ENCODE results near the gene SENP8. TPM values are rescaled to one million over a fixed set of nuclear protein-coding genes. Genes with fewer than 3 reads are reported as not detected.
A peak's percentile ranks its signal among the peaks of the same experiment; 100 is the strongest.
"Not testable (repeated sequence)": the region's sequence is repeated elsewhere in the genome, so short reads cannot be mapped to it uniquely, and the experiment has no call there.

Gene SENP8
- under 1 TPM; 0.27 to 0.45 (median 0.28) TPM for total RNA-seq
- total RNA-seq (2013), result 0.77 TPM

DNA sequence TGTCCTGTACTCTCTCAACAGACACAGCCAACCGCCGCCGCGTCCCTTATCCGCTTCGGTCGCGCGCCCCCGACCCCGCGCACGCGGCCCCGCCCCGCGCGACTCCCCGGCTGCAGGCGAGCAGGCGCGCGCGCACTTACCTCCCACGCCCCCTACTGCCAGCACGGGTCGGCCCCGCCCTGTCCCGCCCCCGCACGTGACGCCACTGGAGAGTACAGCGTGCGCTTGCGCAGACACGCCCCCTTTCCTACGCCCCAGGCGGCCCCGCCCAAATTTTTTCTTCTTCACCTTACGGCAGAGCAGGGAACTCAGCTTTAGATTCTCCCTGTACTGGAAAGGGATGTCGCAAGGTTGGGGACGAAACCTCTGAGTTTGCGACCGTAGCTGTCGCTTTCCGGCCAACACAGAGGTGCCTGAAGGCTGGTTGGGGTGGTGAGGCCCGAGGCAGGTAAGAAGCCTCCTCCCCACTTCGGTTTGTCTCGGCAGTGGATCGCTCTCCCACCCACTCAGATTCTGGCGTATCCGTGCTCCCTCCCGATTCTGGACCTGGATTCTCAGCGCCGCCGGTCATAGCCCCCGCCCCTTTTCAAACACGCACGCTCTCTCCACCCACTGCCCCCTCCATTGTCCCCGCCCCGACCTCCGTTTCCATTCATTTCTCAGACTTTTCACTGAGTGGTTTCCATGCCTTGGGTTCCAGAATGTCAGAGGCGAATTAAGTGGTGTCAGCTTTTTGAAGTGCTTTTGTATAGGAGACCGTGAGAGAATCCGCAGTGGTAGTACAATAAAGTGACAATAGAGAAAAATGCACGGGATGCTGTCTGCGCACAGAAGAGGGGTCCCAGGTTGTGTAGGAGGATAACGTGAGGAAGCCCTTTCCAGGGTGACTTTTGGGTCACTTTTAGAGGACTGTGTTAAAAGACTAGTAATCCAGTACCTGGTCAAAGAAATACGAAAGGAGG lies at the start of gene SENP8, which contains the start of gene MYO9A:
TSS of gene SENP8 (plus strand) at position 387 of the 962 bp plus-strand sequence. CDS start 21,221 bp downstream, outside the sequence.
TSS of gene MYO9A (minus strand) at position 134 of the 962 bp plus-strand sequence. CDS start 71,587 bp downstream, outside the sequence.
- under 1% methylated on average over 69 of the region's 69 CpGs for WGBS (ENCODE audit: insufficient coverage)
- intact Hi-C loops (cut with micrococcal nuclease), result loop anchor here (5.0 kb wide), 1 partner anchor 664 kb away; the partner anchor contains the start of gene ADPGK
- peaks cover 14% of the 10 kb centered on the region for H3K4me1 ChIP-seq (ENCODE audit: control insufficient read depth, insufficient read depth, low read length)

GRCh38 chr15:72068856-72069255 lies 49.3 kb upstream of the SENP8 start:
- H3K27me3 Mint-ChIP-seq (ENCODE audit: low read depth in 2 of 2), result no peaks in the 10 kb centered on the region
- H3K36me3 ChIP-seq (ENCODE audit: control insufficient read depth, insufficient read depth, low read length), result no peaks in the 10 kb centered on the region
- H3K4me3 ChIP-seq (ENCODE audit: low read length), result no peak overlapping the region
- no peak for TF ChIP-seq CTCF (IDR thresholded peaks at IDR 0.05)
- H3K27ac ChIP-seq (ENCODE audit: low read length), result no peak overlapping the region
- intact Hi-C loops (cut with micrococcal nuclease), result no loop called here
- H3K9me3 ChIP-seq (ENCODE audit: control insufficient read depth, insufficient read depth, low read length), result no peaks in the 10 kb centered on the region
- H3K27me3 ChIP-seq (ENCODE audit: control insufficient read depth, insufficient read depth, low read length), result no peaks in the 10 kb centered on the region
- H3K9me3 Mint-ChIP-seq, result no peaks in the 10 kb centered on the region
- DNase-seq (no peak), ATAC-seq (no peak)
- H3K4me3 Mint-ChIP-seq, result no peak overlapping the region
- no peaks in the 10 kb centered on the region for H3K36me3 Mint-ChIP-seq
- no peak overlapping the region for H3K27ac Mint-ChIP-seq
- H3K4me1 Mint-ChIP-seq, result peaks cover 16 to 23% of the 10 kb centered on the region in 2 donors
- H3K4me1 ChIP-seq (ENCODE audit: control insufficient read depth, insufficient read depth, low read length), result no peaks in the 10 kb centered on the region

More for the DNA sequence above, at the start of gene SENP8, which contains the start of gene MYO9A:
- Mint-ChIP-seq H3K36me3 (no peaks in the 10 kb centered on the region), H3K27ac (peak within 1 kb of the TSS; percentile 93 to 96), H3K4me3 (peak within 1 kb of the TSS; percentile 96), H3K9me3 (no peaks in the 10 kb centered on the region), H3K27me3 (ENCODE audit: low read depth in 2 of 2) (no peaks in the 10 kb centered on the region), H3K4me1 (peaks cover 26 to 32% of the 10 kb centered on the region in 2 donors)
- Histone ChIP-seq H3K36me3 (ENCODE audit: control insufficient read depth, insufficient read depth, low read length) (no peaks in the 10 kb centered on the region), H3K27ac (ENCODE audit: low read length) (peak within 1 kb of the TSS; percentile 83), H3K9me3 (ENCODE audit: control insufficient read depth, insufficient read depth, low read length) (no peaks in the 10 kb centered on the region), H3K27me3 (ENCODE audit: control insufficient read depth, insufficient read depth, low read length) (no peaks in the 10 kb centered on the region), H3K4me3 (ENCODE audit: low read length) (peak within 1 kb of the TSS; percentile 80)
- no peak for TF ChIP-seq CTCF (IDR thresholded peaks at IDR 0.05)
- DNase-seq (peak; percentile 93 to 99), ATAC-seq (peak; percentile 80 to 94 (median 81))

GRCh38 chr15:72070817-72071447 lies 47.3 kb upstream of the SENP8 start:
- H3K9me3 Mint-ChIP-seq, result no peaks in the 10 kb centered on the region
- no peaks in the 10 kb centered on the region for H3K36me3 Mint-ChIP-seq
- no peak overlapping the region for H3K27ac ChIP-seq (ENCODE audit: low read length)
- H3K27ac Mint-ChIP-seq, result peak overlapping the region in 1 of 2 donors; percentile 20
- TF ChIP-seq CTCF (IDR thresholded peaks at IDR 0.05), result no peak
- no peak overlapping the region for H3K4me3 ChIP-seq (ENCODE audit: low read length)
- H3K4me1 ChIP-seq (ENCODE audit: control insufficient read depth, insufficient read depth, low read length), result no peaks in the 10 kb centered on the region
- intact Hi-C loops (cut with micrococcal nuclease), result no loop called here
- H3K4me3 Mint-ChIP-seq, result no peak overlapping the region
- no peaks in the 10 kb centered on the region for H3K36me3 ChIP-seq (ENCODE audit: control insufficient read depth, insufficient read depth, low read length)
- 90% methylated on average over 1 of the region's 1 CpG for WGBS (ENCODE audit: insufficient coverage)
- no peaks in the 10 kb centered on the region for H3K27me3 Mint-ChIP-seq (ENCODE audit: low read depth in 2 of 2)
- H3K9me3 ChIP-seq (ENCODE audit: control insufficient read depth, insufficient read depth, low read length), result no peaks in the 10 kb centered on the region
- H3K4me1 Mint-ChIP-seq, result peaks cover 21 to 32% of the 10 kb centered on the region in 2 donors
- no peak for ATAC-seq
- no peak for DNase-seq
- no peaks in the 10 kb centered on the region for H3K27me3 ChIP-seq (ENCODE audit: control insufficient read depth, insufficient read depth, low read length)

DNA sequence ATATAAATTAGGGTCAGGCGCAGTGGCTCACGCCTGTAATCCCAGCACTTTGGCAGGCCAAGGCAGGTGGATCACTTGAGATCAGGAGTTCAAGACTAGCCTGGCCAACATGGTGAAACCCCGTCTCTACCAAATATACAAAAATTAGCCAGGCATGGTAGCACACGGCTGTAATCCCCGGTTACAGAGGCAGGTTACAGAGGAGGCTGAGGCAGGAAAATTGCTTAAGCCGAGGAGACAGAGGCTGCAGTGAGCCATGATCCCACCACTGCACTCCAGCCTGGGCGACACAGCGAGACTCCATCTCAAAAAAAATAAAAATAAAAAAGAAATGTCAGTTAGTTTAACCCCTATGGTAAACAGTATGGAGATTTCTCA lies 46.8 kb upstream of the SENP8 start:
- 88% methylated on average over 6 of the region's 8 CpGs for WGBS (ENCODE audit: insufficient coverage)
- H3K4me1 ChIP-seq (ENCODE audit: control insufficient read depth, insufficient read depth, low read length); ATAC-seq: not testable (repeated sequence)

More for the DNA sequence above, 46.8 kb upstream of the SENP8 start:
- H3K27me3 ChIP-seq (ENCODE audit: control insufficient read depth, insufficient read depth, low read length); H3K4me3 Mint-ChIP-seq; DNase-seq; H3K27ac Mint-ChIP-seq; H3K4me3 ChIP-seq (ENCODE audit: low read length); intact Hi-C loops (cut with micrococcal nuclease); H3K36me3 Mint-ChIP-seq; H3K27ac ChIP-seq (ENCODE audit: low read length); H3K9me3 Mint-ChIP-seq; H3K36me3 ChIP-seq (ENCODE audit: control insufficient read depth, insufficient read depth, low read length); H3K27me3 Mint-ChIP-seq (ENCODE audit: low read depth in 2 of 2); H3K9me3 ChIP-seq (ENCODE audit: control insufficient read depth, insufficient read depth, low read length): not testable (repeated sequence)
- peaks cover 21 to 32% of the 10 kb centered on the region in 2 donors for H3K4me1 Mint-ChIP-seq

Data from natural killer cell (primary cell).